Kidney epithelial cell (primary cell): ENCODE measurements around the gene SPOCK3. TPM values are rescaled to one million over a fixed set of nuclear protein-coding genes. Genes with fewer than 3 reads are reported as not detected.
"Not testable (repeated sequence)": the region's sequence is repeated elsewhere in the genome, so short reads cannot be mapped to it uniquely, and the experiment has no call there.

Source experiments
- DNase-seq: peaks from one replicate; pipeline ENCODE4 v3.0.0-alpha.2; 2010; ENCODE audit warnings: low read depth
- H3K27me3 ChIP-seq: 2 replicates; pipeline ENCODE4 v1.6.0; 2011; ENCODE audit warnings: low read length; ENCODE audit not compliant: control insufficient read depth, insufficient read depth
- H3K36me3 ChIP-seq: 2 replicates; pipeline ENCODE4 v1.5.1; 2011; ENCODE audit warnings: low read length; ENCODE audit not compliant: control insufficient read depth, insufficient read depth
- H3K4me3 ChIP-seq: 2 replicates; pipeline ENCODE4 v1.5.1; 2011; ENCODE audit warnings: low read depth, mild to moderate bottlenecking, control low read depth, low read length
- total RNA-seq: library from RNA; depleted of rRNA; stranded (reverse); fragments of >200 nt; gene quantifications from 2 replicates; pipeline ENCODE4 v1.2.3, GENCODE V29; 2015
- TF ChIP-seq, protein P1 (sequence below): IDR thresholded peaks from 2 replicates; pipeline ENCODE4 v1.5.1; 2011; ENCODE audit warnings: mild to moderate bottlenecking, moderate library complexity, low read length, control low read depth, inconsistent platforms; ENCODE audit not compliant: insufficient read depth, poor library complexity, severe bottlenecking

SPOCK3 gene
- total RNA-seq, 1 donor from 2014 or later = 1.4 TPM

DNA sequence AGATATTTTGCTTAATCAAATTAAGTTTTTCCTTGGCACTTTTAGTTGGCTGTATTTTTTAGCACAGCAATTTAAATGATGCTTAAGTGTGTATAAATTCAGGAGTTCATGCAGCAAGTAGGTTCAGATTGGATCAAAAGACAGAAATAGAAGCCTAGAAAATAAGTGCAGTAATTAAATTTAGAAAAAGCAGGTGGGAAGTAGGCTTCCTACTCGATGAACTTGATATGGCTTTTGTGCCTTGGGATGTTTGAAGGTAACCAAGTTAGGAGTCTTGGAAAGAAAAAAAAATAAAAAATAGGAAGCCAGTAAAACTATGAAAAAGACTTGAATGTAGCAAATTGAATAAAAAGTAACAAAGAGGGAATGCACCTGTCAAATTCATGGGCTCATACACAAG is 372.3 kb downstream of the SPOCK3 start:
- Histone ChIP-seq H3K4me3 (no peak overlapping the region), H3K27me3 (no peaks in the 10 kb centered on the region), H3K36me3 (no peaks in the 10 kb centered on the region)
- no peak for DNase-seq
- TF ChIP-seq, protein P1, sequence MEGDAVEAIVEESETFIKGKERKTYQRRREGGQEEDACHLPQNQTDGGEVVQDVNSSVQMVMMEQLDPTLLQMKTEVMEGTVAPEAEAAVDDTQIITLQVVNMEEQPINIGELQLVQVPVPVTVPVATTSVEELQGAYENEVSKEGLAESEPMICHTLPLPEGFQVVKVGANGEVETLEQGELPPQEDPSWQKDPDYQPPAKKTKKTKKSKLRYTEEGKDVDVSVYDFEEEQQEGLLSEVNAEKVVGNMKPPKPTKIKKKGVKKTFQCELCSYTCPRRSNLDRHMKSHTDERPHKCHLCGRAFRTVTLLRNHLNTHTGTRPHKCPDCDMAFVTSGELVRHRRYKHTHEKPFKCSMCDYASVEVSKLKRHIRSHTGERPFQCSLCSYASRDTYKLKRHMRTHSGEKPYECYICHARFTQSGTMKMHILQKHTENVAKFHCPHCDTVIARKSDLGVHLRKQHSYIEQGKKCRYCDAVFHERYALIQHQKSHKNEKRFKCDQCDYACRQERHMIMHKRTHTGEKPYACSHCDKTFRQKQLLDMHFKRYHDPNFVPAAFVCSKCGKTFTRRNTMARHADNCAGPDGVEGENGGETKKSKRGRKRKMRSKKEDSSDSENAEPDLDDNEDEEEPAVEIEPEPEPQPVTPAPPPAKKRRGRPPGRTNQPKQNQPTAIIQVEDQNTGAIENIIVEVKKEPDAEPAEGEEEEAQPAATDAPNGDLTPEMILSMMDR = no peak

DNA sequence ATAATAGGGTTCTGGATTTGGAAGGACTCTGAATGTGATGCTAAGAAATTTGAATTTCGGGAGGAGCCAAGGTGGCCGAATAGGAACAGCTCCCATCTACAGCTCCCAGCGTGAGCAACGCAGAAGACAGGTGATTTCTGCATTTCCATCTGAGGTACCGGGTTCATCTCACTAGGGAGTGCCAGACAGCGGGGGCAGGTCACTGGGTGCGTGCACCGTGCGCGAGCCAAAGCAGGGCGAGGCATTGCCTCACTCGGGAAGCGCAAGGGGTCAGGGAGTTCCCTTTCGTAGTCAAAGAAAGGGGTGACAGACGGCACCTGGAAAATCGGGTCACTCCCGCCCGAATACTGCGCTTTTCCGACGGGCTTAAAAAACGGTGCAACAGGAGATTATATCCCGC is 383.9 kb downstream of the SPOCK3 start:
- H3K4me3 ChIP-seq, DNase-seq, H3K27me3 ChIP-seq, H3K36me3 ChIP-seq: not testable (repeated sequence)

DNA sequence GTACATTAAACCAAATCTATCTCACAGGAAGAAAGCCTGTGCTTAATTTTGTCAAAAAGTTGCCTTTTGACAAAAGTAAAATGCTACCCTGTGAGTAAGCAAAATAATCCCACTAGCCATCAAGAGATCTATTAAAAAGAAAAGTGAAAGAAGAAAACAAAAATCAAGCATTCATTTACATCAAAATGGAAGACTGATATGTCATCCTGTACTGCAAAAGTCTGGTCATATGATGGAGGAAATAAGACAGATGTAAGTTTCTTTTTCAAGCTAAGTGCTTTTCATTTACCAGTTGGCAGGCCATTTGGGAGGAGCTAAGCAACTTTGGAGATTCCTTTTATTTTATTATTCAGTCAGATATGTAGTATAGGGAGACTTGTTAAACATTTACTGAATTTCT is 387.4 kb downstream of the SPOCK3 start:
- no peaks in the 10 kb centered on the region for H3K36me3 ChIP-seq
- no peaks in the 10 kb centered on the region for H3K27me3 ChIP-seq
- no peak overlapping the region for H3K4me3 ChIP-seq
- no peak for DNase-seq
- TF ChIP-seq, protein P1 = no peak

DNA sequence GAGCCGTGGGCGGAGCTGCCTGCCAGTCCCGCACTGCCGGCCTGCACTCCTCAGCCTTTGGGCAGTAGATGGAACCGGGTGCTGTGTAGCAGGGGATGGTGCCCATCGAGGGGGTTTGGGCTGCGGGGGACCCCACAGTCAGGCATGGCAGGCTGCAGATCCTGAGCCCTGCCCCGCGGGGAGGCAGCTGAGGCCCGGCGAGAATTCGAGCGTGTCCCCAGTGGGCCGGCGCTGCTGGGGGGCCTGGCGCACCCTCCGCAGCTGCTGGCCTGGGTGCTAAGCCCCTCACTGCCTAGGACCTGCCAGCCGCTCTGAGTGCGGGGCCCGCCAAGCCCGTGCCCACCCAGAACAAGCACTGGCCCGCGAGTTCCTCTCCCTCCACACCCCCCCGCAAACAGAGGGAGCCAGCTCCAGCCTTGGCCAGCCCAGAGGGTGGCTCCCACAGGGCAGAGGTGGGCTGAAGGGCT is 391.5 kb downstream of the SPOCK3 start:
- TF ChIP-seq, protein P1 = no peak
- H3K36me3 ChIP-seq = no peaks in the 10 kb centered on the region
- DNase-seq = no peak
- H3K4me3 ChIP-seq = no peak overlapping the region
- H3K27me3 ChIP-seq = no peaks in the 10 kb centered on the region

DNA sequence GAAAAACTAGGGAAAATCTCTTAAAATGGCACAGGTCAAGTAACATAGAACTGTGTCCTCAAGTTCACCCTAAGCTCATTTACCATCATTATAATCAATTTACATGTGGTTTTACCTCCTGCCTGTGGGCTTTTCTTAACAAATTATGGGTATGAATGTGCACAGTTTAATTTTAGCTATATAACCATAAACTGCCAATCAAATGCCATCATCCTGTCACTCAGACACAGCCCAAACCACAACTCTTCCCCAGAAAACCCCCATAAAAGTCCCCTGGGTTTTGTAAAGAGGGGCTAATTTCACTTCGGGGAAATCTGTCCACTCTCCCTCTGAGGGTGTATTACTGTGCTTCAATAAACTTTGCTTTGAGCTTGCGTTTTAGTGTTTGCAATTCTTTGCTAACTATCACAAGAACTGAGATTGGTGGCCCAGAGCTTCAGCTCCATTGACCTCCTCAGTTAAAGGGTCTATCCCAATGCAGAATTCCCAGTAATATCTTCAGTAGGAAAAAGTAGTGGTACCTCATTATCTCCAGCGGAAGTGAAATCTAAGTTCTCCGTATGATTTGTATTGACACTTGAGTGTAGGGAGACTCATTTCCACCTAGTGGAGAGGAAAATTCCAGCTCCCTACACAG is 394.6 kb downstream of the SPOCK3 start:
- DNase-seq = no peak
- Histone ChIP-seq H3K27me3 (no peaks in the 10 kb centered on the region), H3K36me3 (no peaks in the 10 kb centered on the region), H3K4me3 (no peak overlapping the region)
- TF ChIP-seq, protein P1 = no peak

DNA sequence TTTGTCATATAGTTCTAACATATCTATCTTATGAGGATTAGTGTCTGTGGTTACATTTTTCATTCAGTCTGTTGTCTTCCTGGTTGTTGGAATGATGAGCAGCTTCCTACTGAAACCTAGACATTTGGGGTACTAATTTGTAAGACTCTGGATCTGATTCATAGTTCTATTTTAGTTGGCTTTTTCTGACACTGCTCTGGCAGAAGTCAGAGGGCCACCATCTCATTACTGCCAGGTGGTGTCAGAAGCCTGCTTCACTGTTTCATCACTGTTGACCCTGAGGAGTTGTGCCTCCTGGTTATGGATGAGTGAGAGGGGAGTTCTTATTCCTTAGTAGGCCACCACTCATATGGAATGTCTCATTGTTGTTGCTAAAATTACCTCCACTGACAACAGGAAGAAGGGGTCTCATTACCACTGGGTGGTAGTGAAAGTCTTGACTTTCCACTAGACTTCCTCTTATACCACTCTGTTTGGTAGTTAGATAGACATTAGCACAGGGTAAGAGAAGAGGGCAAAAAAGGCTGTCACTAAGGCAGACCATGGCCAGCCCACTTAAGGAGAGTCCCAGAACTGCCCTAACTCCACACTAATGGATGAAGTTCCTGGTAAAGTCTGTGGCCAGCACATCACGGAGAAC is 395.2 kb downstream of the SPOCK3 start:
- TF ChIP-seq, protein P1 = no peak
- no peak for DNase-seq
- no peak overlapping the region for H3K4me3 ChIP-seq
- H3K36me3 ChIP-seq = no peaks in the 10 kb centered on the region
- no peaks in the 10 kb centered on the region for H3K27me3 ChIP-seq
